Fibroblast of skin of scalp (primary cell): ENCODE data around the gene TBC1D22B.

Source experiments
- DNase-seq: peaks from one replicate; pipeline ENCODE4 v3.0.0-alpha.2; 2013

Gene TBC1D22B

DNA sequence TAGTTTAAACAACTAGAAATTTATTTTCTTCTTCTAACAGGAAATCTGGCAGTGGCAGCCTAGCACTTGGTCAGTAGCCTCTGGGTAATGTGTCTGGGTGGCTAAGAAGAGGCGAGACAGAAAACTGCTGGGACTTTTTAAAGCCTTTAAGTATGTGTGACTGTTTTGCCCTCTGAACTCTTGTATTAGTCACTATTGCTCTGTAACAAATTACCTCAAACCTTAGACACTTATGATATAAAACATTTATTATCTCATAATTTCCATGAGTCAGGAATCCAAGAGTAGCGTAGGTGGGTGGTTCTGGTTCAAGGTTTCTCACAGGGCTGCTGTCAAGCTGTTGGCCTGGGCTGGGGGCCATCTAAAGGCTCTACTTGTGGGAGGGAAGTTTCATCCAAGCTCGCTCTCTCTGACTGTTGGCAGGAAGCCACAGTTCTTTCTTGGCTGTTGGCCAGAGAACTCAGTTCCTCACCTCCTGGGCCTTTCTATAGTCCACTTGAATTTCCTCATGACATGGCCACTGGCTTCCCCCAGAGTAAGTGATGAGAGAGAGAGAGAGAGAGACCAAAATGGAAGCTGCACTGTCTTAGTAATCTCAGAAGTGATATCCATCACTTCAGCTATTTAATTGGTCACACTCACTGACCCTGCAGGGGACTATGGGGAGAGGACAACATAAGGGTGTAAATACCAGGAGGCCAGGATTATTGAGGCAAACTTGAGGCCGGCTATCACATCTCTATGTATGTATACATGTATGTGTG is 17.4 kb upstream of the TBC1D22B start:
- DNase-seq, result peak; percentile 94

DNA sequence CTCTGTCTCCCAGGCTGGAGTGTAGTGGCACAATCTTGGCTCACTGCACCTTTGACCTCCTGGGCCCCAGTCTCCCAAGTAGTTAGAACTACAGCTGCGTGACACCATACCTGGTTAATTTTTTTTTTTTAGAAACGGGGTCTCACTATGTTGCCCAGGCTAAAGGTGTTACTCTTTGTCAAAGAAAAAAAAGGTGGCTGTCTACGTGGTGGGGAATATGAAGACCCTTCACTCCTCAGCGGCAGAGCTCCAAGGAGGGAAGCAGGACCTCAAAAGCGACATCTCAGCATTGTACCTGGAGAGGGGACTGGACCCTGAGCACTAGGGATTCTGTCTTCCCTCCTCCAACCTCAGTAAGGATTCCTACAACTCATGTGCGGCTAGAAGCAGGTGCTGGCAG is 16.4 kb upstream of the TBC1D22B start:
- no peak for DNase-seq

DNA sequence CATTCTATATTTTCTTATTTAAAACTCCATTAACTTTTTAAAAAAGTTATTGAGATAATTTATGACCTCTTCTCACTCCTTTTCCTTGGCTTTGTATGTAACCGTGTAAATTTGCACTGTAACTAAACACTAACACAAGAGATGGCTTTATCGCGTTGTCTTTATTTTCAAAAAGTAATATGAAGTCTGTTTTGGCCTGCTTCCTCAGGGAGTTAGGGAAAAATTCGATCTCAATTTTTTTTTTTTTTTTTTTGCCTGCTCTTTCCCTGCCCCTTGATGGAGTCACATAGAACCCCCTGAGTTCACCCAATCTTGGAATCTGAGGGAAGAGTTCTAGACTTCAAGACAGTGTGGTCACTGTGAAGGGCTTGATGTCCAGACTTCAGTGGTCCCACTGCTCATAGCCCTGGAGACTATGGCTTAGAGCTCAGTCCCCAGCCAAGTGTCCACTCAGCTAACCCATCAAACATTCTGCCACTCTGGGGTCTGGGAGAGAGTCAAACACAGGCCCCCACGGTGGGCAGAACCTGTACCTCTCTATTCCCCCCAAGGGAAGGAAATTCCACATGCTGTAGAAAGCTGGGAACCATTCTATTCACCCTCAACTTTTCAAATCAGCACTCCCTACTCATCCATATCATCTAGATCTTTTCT is 15.7 kb upstream of the TBC1D22B start:
- no peak for DNase-seq

DNA sequence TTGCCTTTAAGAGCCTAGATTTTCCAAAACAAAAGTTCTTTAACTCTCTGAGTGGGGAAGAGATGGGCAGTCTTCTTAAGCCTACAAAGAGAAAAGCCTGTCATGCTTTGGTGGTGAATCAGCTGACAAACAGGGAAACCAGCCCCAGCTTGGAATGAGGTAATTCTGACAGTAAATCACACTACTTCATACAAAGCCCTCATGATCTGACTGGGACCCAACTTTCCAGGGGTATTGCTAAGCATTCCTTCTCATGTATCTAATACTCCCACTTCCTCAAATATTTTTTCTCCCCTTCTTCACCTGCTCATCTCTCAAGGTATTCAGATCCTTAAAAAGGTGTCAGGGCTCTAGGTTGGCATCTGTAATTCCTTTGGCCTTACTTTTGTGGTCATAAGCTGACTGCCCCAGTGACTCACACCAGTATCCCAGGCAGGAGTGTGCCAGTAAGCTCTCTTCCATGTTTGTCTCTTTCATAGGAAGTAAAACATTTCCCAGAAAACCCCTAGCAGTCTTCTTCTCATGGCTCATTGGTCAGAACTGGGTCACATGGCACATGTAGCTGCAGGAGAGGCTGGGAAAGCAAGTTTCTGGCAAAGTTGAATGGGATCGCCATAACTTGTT is 15.0 kb upstream of the TBC1D22B start:
- peak; percentile 99 for DNase-seq

DNA sequence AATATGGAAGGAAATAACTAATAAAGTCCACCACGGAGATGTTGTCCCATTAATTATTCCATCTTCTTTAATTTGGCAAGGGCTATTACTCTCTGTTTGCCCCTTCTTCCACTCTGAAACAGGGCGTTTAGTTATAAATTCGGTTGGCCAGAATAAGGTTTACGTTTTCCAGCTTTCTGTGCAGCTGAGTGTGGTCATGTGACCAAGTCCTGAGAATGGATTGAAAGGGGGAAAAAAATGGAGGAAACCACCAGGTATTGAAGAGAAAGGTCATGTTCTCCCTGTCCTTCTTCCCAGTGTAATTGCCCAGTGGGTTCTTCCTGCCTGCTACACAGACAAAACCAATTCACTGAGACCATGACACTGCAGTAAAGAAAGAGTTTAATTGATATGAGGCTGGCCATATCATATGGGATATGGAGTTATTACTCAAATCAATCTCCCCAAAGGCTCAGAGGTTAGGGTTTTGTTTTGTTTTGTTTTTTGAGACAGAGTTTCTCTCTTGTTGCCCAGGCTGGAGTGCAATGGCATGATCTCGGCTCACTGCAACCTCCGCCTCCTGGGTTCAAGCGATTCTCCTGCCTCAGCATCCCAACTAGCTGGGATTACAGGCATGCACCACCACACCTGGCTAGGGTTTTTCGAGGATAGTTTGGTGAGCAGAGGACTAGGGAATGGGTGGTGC is 14.3 kb upstream of the TBC1D22B start:
- no peak for DNase-seq

DNA sequence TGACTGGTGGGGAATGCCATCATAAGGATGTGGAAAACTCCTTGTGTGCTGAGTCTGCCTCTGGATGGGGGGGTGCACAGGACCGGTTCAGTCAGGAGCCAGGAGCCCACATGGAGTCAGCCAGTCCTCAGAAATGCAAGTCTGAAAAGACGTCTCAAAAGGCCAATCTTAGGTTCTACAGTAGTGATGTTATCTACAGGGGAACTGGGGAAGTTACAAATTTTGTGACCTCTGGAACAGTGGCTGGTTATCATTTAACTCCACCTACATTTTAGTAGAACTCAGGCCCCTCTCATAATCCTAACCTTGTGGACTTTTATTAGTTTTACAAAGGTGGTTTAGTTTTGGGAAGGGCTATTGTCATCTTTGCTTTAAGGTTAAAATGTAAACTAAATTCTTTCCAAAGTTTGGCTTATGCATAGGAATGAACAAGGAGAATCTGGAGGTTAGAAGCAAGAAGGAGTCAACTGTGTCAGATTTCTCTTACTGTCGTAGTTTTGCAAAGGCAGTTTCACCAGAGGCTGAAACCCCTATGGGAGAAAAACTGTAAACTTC is 13.7 kb upstream of the TBC1D22B start:
- DNase-seq, result no peak

DNA sequence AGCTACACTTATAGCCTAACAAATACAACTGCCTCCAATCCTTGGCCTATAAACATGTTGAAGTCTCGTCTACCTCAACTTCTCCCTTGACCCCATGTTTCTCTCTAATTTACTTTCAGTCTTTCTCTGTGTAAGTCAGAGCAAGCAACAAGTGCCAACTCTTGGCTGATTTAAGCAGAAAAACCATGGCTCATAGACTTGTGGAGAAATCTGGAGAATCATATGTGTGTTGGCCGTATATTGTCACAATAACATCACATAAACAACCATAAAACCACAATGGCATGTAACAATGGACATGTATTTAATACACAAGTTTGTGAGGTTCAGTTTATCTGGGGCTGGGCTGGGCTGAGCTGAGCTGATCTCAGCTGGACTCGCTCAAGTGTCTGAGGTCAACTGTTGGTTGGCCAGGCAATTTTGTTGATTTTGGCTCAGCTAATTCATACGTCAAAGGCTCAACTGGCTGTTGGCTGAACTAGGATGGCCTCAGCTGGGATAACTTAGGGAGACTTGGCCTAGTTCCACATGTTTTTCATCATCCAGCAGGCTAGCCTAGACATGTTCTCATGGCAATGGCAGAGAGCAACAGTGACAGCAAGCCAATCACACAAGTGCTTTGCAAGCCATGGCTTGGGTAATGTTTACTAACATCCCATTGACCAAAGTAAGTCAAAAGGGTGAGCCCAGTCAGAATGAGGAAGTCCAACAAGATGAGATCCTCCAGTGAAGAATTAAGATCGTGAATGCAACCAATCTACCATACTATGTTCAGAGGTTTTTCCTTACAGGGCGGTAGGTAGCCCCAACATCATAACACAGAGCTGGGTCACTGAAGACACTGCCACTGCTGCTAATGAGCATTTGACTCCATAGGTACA is 12.9 kb upstream of the TBC1D22B start:
- DNase-seq, result peak; percentile 99

DNA sequence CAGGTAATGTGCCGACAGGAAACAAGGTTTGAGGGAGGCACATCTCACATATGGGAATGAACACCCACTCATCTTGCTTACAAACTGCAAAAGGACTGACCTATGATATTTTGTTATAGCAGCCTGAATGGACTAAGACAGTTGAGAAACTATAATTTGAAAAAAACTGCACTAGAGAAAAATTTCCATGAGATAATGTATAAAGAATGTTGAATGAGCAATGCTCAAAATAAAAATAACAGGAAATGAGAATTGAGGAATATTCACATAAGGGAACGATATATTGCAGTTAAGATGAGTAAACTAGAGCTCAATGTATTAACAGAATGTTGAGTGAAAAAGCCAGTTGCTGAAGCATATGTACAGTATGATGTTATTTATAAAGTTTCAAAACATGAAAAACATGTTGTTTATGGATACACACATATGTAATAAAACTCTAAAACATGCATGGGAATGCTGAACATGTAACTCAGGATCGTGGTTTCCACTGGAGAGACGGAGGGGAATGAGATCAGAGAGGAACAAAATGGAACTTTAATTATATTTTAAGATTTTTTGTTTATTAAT is 6.3 kb upstream of the TBC1D22B start:
- peak; percentile 52 for DNase-seq

DNA sequence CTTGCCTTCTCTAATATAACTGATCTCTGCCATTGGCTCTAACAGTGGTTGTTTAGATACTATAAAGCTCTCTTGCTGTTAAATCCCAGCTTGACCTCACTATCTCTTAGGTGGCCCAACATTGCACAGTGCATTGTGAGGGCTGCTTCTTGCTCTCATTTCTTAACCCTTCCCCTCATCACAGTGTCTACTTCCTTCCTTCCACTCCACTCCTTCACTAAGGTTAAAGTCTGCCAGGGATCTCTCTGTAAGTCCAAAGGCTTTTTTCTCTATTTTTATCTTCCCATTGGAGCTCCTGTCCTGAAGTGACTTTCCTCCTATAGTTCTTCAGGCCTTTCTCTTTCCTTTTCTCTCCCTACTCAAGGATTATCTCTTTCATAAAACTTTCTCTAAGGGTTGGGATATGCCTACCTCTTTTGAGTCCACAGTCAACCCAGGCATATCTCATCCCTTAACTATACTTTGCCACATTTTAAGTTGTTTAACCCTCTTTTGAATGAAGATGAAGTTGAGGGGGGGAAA is 4.0 kb upstream of the TBC1D22B start:
- no peak for DNase-seq

DNA sequence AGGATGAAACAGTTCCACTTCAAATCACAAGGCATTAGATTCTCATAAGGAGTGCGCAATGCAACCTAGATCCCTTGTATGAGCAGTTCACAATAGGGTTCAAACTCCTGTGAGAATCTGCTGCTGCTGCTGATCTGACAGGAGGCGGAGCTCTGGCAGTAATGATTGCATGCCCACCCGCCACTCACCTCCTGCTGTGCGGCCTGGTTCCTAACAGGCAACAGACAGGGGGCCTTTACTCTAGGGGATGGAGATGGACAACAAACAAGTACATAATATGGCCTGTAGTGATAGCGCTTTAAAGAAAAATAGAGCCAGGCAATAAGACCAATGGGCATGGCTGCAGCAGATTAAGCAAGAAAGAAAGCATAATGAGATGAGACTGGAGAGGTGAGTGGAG is 2.7 kb upstream of the TBC1D22B start:
- no peak for DNase-seq

DNA sequence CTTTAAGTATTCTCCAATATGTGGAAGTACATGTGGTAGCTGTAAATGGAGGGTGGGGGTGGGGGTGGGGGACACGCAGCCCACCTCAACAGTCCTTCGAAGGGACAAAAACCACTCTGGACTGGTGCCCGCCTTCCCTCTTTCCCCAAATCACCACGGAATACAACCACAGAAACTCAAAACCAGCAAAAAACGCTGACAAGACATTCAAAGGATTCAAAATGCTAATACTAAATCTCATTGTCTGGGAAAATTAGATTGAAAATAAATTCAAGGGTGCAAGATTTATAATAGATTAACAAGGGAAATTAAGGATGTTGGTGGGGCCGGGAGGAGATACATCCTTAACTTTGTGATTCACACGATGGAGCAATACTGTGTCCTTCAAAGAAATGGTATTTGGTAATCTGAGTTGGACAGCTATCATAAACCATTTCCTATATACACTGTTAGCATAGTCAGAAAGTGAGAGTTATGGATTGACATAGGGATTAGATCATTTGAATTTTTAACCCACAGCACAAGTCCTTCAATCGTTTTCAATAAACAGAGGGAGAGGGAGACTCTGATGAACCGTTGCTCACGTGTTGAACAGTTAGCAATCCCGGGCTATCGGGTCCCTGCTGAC is 766 bp upstream of the TBC1D22B start:
- no peak for DNase-seq

DNA sequence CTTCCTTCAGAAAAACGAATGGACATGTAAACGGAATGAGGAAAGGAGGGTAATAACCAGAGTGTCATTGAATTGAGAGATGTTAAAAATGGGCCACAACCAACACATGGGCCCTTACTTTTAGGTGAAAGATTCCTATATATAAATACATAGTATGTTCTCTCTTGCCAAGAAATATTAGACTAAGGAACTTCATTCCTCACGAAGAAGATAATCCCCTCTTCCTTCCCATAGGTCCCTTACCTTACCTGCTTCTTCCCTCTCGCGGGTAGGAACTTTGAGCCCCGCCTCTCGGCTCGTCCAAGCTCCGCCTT is 295 bp upstream of the TBC1D22B start:
- DNase-seq, result no peak

DNA sequence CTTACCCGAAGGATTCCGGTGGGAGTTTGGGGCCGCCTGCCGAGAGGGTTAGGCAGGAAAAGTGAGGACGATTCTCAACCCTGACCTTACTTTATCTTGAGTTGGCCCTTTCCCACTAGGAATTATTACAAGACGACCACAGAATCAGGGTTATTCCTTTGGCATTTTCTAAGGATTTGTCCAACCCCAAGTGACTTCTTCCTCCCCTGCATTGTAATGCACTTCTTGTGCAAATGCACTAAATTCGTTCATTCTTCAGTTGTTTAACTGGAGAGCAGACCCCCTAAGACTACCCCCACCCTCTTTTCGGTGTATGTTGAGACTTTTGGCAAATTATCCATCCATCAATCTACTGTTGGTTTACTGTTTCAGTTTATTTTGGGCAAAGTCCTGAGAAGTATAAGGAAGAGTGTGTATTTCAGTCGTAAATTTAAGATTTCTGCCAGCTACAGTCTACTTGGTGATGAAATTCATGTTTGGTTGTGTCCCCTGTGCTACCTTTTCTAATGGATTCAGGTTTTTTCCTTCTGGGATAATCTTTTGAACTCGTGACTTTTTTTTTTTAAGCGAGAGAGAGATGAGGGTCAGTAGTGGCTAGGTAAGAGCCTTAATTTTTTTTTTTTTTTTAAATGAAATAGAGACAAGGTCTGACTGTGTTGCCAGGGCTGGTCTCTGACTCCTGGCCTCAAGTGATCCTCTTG is 983 bp downstream of the TBC1D22B start:
- no peak for DNase-seq

DNA sequence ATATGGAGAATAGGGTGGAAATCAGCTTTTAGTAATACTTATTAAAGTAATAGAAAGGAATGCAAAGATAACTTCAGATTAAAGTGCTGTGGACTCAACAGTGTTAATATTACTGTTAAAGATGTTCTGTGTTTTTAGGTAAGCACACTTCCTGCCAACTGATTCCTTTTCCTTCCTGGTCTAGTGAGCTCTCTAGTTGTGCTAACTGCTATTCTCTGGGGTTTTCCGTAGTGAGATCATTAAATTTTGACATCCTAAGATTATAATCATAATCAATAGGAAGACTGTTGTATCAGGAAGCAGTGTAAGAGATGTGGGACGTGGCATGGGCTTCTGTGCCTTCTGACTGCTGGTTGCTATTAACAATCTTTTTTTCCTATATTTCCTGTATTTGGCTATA is 1.6 kb downstream of the TBC1D22B start:
- no peak for DNase-seq

DNA sequence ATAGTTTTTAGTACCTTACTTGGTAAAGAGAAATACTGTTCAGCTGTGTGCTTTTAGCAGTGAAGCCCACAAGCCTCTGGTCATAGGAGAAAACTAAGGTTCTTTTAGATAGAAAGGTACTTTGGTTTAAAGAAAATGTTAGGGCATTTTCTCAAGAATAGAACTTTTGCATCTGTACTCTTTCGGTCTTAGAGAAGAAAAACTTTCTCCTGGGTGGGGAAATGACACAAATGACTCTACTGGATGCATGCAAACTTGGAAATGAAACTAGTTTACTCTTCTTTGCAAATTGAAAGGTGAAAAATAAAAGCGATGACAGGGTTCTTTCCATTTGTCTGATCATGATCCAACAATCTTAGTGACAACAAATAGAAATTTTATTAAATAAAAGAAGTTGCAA is 2.5 kb downstream of the TBC1D22B start:
- no peak for DNase-seq

DNA sequence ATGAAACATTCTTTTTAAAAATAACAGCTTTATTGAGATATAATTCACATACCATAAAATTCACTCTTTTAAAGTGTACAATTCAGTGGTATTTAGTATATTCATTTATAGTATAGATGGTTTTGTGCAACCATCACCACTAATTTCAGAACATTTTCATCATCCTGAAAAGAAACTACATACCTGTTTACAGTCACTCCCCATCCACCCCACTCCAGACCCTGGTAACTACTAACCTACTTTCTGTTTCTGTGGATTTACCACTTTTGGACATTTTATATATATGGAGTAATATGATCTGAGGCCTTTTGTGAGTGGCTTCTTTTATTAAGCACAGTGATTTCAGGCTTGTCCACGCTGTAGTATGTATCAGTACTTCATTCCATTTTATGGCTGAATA is 2.9 kb downstream of the TBC1D22B start:
- DNase-seq, result no peak

DNA sequence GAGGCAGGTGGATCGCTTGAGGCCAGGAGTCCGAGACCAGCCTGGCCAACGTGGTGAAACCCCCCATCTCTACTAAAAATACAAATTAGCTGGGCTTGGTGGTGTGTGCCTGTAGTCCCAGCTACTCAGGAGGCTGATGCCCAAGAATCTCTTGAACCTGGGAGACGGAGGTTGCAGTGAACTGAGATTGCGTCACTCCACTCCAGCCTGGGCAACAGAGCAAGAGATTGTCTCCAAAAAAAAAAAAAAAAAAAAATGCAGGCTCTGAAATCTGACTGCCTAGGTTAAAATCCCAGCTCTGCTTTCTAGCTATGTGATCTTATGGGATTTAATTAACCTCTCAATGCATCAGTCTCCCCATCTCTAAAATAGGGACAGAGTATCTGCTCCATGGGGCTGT is 3.6 kb downstream of the TBC1D22B start:
- DNase-seq, result no peak

DNA sequence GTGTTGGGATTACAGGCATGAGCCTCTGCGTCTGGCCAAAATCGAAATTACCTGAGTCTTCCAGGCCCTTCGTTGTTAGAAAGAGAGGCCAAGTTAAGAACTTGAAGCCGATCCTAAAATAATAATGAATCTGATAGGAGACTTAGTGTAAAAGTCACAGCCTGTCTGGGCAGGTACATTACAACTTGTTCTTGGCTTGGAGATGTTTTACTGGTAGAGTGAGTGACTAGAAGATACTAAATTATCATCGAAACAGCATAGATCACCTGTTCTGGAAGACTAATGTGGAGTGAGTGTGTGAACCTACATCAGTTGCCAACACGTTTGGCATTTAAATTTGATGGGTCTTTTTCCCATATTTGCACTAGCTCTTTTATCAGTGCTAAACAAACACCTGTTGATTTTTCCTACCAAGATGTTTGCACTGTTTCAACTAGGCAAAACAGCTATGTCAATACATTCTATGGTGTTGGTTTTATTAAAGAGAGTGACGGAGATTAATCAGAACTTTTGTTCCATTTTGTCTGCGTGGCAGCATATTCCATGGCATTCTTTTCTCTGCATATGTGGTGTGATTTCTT is 5.0 kb downstream of the TBC1D22B start:
- DNase-seq, result no peak

DNA sequence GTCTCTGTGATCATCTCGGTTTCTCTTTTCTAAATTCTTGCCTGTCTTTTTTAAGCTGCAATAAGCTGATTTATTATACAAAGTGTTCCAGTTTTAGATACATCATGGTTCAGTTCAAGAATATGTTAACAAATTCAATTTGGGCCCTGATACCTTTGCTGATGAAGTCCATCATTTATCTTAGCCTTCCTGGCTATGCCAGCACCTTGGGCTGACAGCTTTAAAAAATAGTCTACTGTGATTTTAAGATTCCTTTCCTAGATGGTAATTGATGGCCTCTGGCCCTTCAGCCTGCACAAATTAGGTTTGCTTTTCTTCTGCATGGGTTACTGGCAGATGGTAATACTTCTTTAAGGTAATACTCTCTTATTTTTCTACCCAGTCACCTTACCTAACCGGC is 7.4 kb downstream of the TBC1D22B start:
- no peak for DNase-seq

DNA sequence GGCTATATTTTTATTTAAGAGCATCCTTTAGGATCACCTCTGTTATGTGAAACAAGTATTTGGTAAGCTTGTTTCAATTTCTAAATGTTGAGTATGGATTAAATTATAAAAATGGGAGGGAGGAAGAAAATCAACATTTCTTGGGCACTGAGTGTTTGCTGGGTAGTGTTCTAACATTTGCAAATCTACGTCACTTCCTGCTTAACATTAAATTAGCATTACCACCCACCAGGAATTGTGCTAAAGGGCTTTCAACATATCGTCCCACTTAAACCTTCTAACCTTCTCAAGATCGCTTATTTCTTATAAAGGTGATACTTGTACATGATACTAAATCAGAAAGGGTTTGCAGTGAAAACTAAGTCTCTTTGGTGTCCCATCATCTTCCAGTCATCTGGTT is 8.3 kb downstream of the TBC1D22B start:
- no peak for DNase-seq
